Neural crest cell (in vitro differentiated cells): ENCODE measurements around the gene SLC17A6. TPM values are rescaled to one million over a fixed set of nuclear protein-coding genes. Genes with fewer than 3 reads are reported as not detected.

Experiments
- DNase-seq: peaks from one replicate; pipeline ENCODE4 v3.0.0; 2021; ENCODE audit warnings: low read depth, mixed read lengths, low spot score
- H3K27ac Mint-ChIP-seq: one replicate; pipeline ENCODE4 v1.8.0; 2021; ENCODE audit warnings: mild to moderate bottlenecking, mixed read lengths; ENCODE audit not compliant: unreplicated experiment
- H3K27me3 Mint-ChIP-seq: 2 replicates; pipeline ENCODE4 v1.8.0; 2021; ENCODE audit warnings: low read depth, mild to moderate bottlenecking, mixed read lengths
- H3K36me3 Mint-ChIP-seq: 2 replicates; pipeline ENCODE4 v1.8.0; 2021; ENCODE audit warnings: low read depth, mild to moderate bottlenecking, mixed read lengths
- H3K4me1 Mint-ChIP-seq: 2 replicates; pipeline ENCODE4 v1.8.0; 2021; ENCODE audit warnings: mixed read lengths
- H3K4me3 Mint-ChIP-seq: one replicate; pipeline ENCODE4 v1.8.0; 2021; ENCODE audit warnings: mild to moderate bottlenecking, mixed read lengths
- H3K9me3 Mint-ChIP-seq: 2 replicates; pipeline ENCODE4 v1.8.0; 2021; ENCODE audit warnings: mixed read lengths
- total RNA-seq: library from RNA; stranded (reverse); gene quantifications from 2 replicates; pipeline ENCODE4 v1.2.1, GENCODE V29; 2021
- TF ChIP-seq, protein P1 (sequence below): fragments of 200-600 bp; sonication (generic); conservative IDR thresholded peaks from 2 replicates; pipeline ENCODE4 v1.5.0; 2021; ENCODE audit warnings: antibody characterized with exemption, mild to moderate bottlenecking

Gene SLC17A6
- total RNA-seq, 1 donor from 2014 or later = 1.8 TPM

DNA sequence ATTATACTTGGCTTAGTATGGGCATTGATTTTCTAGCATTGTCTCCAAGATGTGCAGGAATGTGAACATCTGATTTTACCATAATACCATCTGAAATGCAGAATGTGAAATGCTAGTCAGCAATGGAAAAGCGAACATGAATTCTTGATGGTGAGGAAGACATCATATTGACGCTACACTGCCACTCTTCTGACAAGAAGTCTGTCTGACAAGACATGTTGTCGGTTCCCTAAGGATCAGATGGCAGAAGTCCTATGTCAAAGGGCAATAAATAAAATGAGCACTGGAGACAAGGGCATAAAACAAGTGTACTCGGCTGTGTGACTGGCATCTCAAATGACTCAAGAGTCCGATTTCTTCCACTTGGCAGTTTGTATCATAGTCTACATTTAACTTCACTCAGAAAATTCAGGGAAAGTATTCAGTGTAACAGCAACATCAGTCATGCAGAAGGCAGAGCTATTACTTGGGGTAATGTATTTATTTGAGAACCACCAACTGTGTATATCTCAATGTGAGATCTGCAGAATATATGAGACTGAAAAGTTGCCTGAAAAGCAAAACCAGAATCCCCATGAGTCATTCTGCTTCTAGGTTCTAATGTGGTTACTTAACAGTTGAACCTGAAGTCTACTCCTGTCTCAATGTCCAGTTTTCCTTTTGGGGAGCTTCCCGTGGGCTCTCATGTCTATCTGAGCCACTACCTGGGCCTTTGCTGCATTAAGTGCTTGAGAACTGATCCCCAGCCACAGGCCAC is 51.5 kb downstream of the SLC17A6 start:
- no peak overlapping the region for H3K27ac Mint-ChIP-seq
- DNase-seq = no peak
- no peaks in the 10 kb centered on the region for H3K36me3 Mint-ChIP-seq
- no peaks in the 10 kb centered on the region for H3K9me3 Mint-ChIP-seq
- TF ChIP-seq, protein P1, sequence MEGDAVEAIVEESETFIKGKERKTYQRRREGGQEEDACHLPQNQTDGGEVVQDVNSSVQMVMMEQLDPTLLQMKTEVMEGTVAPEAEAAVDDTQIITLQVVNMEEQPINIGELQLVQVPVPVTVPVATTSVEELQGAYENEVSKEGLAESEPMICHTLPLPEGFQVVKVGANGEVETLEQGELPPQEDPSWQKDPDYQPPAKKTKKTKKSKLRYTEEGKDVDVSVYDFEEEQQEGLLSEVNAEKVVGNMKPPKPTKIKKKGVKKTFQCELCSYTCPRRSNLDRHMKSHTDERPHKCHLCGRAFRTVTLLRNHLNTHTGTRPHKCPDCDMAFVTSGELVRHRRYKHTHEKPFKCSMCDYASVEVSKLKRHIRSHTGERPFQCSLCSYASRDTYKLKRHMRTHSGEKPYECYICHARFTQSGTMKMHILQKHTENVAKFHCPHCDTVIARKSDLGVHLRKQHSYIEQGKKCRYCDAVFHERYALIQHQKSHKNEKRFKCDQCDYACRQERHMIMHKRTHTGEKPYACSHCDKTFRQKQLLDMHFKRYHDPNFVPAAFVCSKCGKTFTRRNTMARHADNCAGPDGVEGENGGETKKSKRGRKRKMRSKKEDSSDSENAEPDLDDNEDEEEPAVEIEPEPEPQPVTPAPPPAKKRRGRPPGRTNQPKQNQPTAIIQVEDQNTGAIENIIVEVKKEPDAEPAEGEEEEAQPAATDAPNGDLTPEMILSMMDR = no peak
- H3K27me3 Mint-ChIP-seq = peaks cover 4% of the 10 kb centered on the region
- no peak overlapping the region for H3K4me3 Mint-ChIP-seq
- no peaks in the 10 kb centered on the region for H3K4me1 Mint-ChIP-seq

DNA sequence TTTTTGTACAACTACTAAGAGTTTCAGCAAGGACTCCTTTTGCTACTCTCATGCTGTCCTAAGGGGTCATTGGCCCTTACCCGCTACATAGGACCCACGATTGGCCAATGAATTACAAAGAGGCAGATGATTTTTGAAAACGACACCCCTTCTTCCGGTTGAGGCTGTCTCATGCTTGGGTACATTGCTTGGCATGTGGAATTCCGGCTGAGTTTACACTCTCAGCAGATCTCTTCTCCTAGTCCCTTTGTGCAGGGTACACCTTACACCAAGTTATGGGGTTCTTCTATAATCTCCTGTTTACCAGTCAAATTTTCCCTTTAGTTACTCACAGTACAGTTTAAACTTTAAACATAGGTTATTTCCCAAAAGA is 52.1 kb downstream of the SLC17A6 start:
- TF ChIP-seq, protein P1 = no peak
- H3K36me3 Mint-ChIP-seq = no peaks in the 10 kb centered on the region
- no peak overlapping the region for H3K4me3 Mint-ChIP-seq
- no peaks in the 10 kb centered on the region for H3K9me3 Mint-ChIP-seq
- no peaks in the 10 kb centered on the region for H3K4me1 Mint-ChIP-seq
- no peak overlapping the region for H3K27ac Mint-ChIP-seq
- no peak for DNase-seq
- peaks cover 4% of the 10 kb centered on the region for H3K27me3 Mint-ChIP-seq

DNA sequence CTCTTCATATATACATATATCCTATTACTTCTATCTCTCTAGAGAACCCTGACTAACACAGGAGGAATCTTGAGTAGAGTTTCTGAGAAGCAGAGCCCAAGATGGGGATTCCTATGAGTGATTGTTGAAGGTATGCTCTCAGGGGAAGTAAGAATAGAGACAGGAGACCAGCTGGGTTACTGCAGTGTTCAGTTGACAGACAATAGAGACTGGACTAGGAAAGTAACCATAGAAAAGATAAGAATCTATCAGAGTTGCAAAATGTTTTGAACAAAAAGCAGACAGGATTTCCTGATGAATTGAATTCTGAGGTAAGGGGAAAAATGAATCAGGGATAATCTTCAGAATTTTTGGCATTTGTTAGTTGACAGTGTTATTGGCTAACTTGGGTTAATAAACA is 54.4 kb downstream of the SLC17A6 start:
- Mint-ChIP-seq H3K27ac (no peak overlapping the region), H3K27me3 (peaks cover 2% of the 10 kb centered on the region), H3K36me3 (no peaks in the 10 kb centered on the region), H3K4me1 (no peaks in the 10 kb centered on the region), H3K9me3 (no peaks in the 10 kb centered on the region), H3K4me3 (no peak overlapping the region)
- TF ChIP-seq, protein P1 = no peak
- DNase-seq = no peak

DNA sequence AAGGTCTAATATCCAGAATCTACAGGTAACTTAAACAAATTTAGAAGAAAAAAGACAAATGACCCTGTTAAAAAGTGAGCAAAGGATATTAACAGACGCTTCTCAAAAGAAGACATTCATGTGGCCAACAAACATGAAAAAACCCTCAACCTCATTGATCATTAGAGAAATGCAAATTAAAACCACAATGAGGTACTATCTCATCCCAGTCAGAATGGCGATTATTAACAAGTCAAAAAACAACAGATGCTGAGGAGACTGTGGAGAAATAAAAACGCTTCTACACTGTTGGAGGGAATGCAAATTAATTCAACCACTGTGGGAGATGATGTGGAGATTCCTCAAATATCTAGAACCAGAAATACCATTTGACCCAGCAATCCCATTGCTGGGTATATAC is 67.2 kb downstream of the SLC17A6 start:
- Mint-ChIP-seq H3K4me1 (peaks cover 13% of the 10 kb centered on the region), H3K27ac (no peak overlapping the region), H3K4me3 (no peak overlapping the region), H3K36me3 (no peaks in the 10 kb centered on the region), H3K27me3 (no peaks in the 10 kb centered on the region), H3K9me3 (no peaks in the 10 kb centered on the region)
- TF ChIP-seq, protein P1 = no peak
- DNase-seq = no peak

DNA sequence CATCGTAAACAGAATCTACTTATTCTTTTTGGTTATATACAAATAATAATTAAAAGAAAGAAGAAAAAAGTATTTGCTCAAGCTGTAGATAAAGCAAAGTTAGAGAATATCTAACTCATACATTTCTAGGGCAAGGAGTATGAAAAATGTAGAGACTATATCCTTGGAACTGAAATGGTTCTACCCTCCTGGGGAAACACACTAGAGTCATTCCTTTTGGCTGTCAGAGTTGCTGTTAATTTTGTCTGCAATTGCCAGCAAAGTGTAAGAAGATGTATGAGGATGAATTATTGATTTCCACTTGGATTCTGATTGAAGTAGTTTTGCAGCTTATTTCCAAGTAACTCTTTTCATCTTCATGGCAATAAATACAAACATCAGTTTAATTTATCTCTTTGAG is 69.1 kb downstream of the SLC17A6 start:
- no peaks in the 10 kb centered on the region for H3K36me3 Mint-ChIP-seq
- peaks cover 13% of the 10 kb centered on the region for H3K4me1 Mint-ChIP-seq
- no peak overlapping the region for H3K4me3 Mint-ChIP-seq

More for the DNA sequence above, 69.1 kb downstream of the SLC17A6 start:
- Mint-ChIP-seq H3K27me3 (no peaks in the 10 kb centered on the region), H3K9me3 (no peaks in the 10 kb centered on the region), H3K27ac (no peak overlapping the region)
- TF ChIP-seq, protein P1 = no peak
- no peak for DNase-seq
